ENCODE data around the gene KCNK16.

KCNK16 gene

GRCh38 chr6:39310542-39310941, 12.0 kb downstream of the KCNK16 start:
- no peak for TF ChIP-seq BACH2 (CRISPR knock-in tag; IDR thresholded peaks at IDR 0.05; ENCODE audit: borderline replicate concordance)
- TF ChIP-seq CSRNP3 (CRISPR knock-in tag; IDR thresholded peaks at IDR 0.05) = no peak
- no peak for TF ChIP-seq ISL1 (CRISPR knock-in tag; IDR thresholded peaks at IDR 0.05)
- no peak for TF ChIP-seq ARNTL (CRISPR knock-in tag; IDR thresholded peaks at IDR 0.05; ENCODE audit: borderline replicate concordance, low read depth)
- ATAC-seq = no peak

GRCh38 chr6:39309942-39310531, 12.5 kb downstream of the KCNK16 start:
- ATAC-seq = peak; percentile 96
- TF ChIP-seq PATZ1 (CRISPR knock-in tag; IDR thresholded peaks at IDR 0.05; ENCODE audit: borderline replicate concordance) (no peak), ESRRG (CRISPR knock-in tag; IDR thresholded peaks at IDR 0.05) (no peak), ZFP3 (CRISPR knock-in tag; IDR thresholded peaks at IDR 0.05) (no peak), ZC3H10 (CRISPR knock-in tag; IDR thresholded peaks at IDR 0.05) (no peak), TCF4 (CRISPR knock-in tag; IDR thresholded peaks at IDR 0.05; ENCODE audit: borderline replicate concordance) (no peak), POU6F1 (CRISPR knock-in tag; IDR thresholded peaks at IDR 0.05; ENCODE audit: borderline replicate concordance, low read depth) (no peak), BACH2 (CRISPR knock-in tag; IDR thresholded peaks at IDR 0.05; ENCODE audit: borderline replicate concordance) (no peak), CREB5 (CRISPR knock-in tag; IDR thresholded peaks at IDR 0.05; ENCODE audit: low read depth) (no peak), TOX (CRISPR knock-in tag; IDR thresholded peaks at IDR 0.05; ENCODE audit: borderline replicate concordance) (no peak), RARB (CRISPR knock-in tag; IDR thresholded peaks at IDR 0.05) (no peak)

GRCh38 chr6:39307462-39307861, 15.0 kb downstream of the KCNK16 start:
- no peak for ATAC-seq
- TF ChIP-seq ESRRG (CRISPR knock-in tag; IDR thresholded peaks at IDR 0.05) (no peak), PPARA (CRISPR knock-in tag; IDR thresholded peaks at IDR 0.05; ENCODE audit: borderline replicate concordance) (no peak), ZNF70 (CRISPR knock-in tag; IDR thresholded peaks at IDR 0.05) (no peak), ISL1 (CRISPR knock-in tag; IDR thresholded peaks at IDR 0.05) (no peak), ZC3H10 (CRISPR knock-in tag; IDR thresholded peaks at IDR 0.05) (no peak), TCF4 (CRISPR knock-in tag; IDR thresholded peaks at IDR 0.05; ENCODE audit: borderline replicate concordance) (no peak)

- no peak for ATAC-seq
- no peak for TF ChIP-seq ZNF70 (CRISPR knock-in tag; IDR thresholded peaks at IDR 0.05)
Observed at GRCh38 chr6:39304951-39305350, 17.6 kb downstream of the KCNK16 start.

- ATAC-seq = peak; percentile 26
- TF ChIP-seq CREB5 (CRISPR knock-in tag; IDR thresholded peaks at IDR 0.05; ENCODE audit: low read depth) (no peak), SNAI2 (CRISPR knock-in tag; IDR thresholded peaks at IDR 0.05) (no peak), PPARA (CRISPR knock-in tag; IDR thresholded peaks at IDR 0.05; ENCODE audit: borderline replicate concordance) (no peak), TSHZ2 (CRISPR knock-in tag; IDR thresholded peaks at IDR 0.05) (no peak), ZNF565 (CRISPR knock-in tag; conservative IDR thresholded peaks at IDR 0.05; ENCODE audit: low read depth) (no peak), ZFP3 (CRISPR knock-in tag; IDR thresholded peaks at IDR 0.05) (no peak), CSRNP3 (CRISPR knock-in tag; IDR thresholded peaks at IDR 0.05) (no peak), ESRRG (CRISPR knock-in tag; IDR thresholded peaks at IDR 0.05) (no peak)
Observed at GRCh38 chr6:39303425-39304153, 18.9 kb downstream of the KCNK16 start.

Data from SK-N-SH treated with all-trans-retinoic acid at 6 μM for 48 hours (cell line).